Caco-2 (cell line): Measurements from ENCODE around the gene TEX11. TPM values are rescaled to one million over a fixed set of nuclear protein-coding genes. Genes with fewer than 3 reads are reported as not detected.

Experiments used
- BruUV-seq: library from RNA; stranded (reverse); fragments of 400-500 nt; replicated peaks from 2 replicates; lab custom pipeline; 2021; lab: Mats Ljungman, UMichigan
- CTCF ChIA-PET: fragments of 300-600 bp; sonication (Branson Sonifier 250); formaldehyde crosslinking; loops from one replicate; lab custom pipeline; 2022; ENCODE audit warnings: antibody characterized with exemption; lab: Charles Lee
- POLR2A ChIA-PET: fragments of 300-600 bp; sonication (Branson Sonifier 250); formaldehyde crosslinking; loops from one replicate; lab custom pipeline; 2022; ENCODE audit warnings: antibody characterized with exemption; lab: Charles Lee
- DNase-seq, 2 experiments: peaks; one replicate each; pipeline versions ENCODE4 v3.0.0 to v3.0.0-alpha.2; 2020 to 2022
- H3K27me3 ChIP-seq: replicated peaks from 2 replicates; pipeline ENCODE4 v1.6.0; 2011; ENCODE audit warnings: low read length; ENCODE audit not compliant: control insufficient read depth, insufficient read depth
- H3K36me3 ChIP-seq: 2 replicates; pipeline ENCODE4 v1.5.1; 2011; ENCODE audit warnings: low read length; ENCODE audit not compliant: control insufficient read depth, insufficient read depth
- H3K4me1 ChIP-seq: fragments of 250-450 bp; sonication (Bioruptor Pico); 2 replicates; pipeline ENCODE4 v1.5.1; 2020; ENCODE audit warnings: mild to moderate bottlenecking
- H3K4me3 ChIP-seq: 2 replicates; pipeline ENCODE4 v1.5.1; 2011; ENCODE audit warnings: low read depth, mild to moderate bottlenecking, control low read depth, low read length
- H3K9me3 ChIP-seq: fragments of 250-450 bp; sonication (Bioruptor Pico); 2 replicates; pipeline ENCODE4 v1.5.1; 2020; ENCODE audit warnings: mild to moderate bottlenecking, moderate library complexity
- H3K27ac Mint-ChIP-seq: one replicate; pipeline ENCODE4 v1.8.0; 2022; ENCODE audit warnings: mixed read lengths; ENCODE audit not compliant: unreplicated experiment
- H3K27me3 Mint-ChIP-seq: one replicate; pipeline ENCODE4 v1.8.0; 2022; ENCODE audit warnings: mixed read lengths; ENCODE audit not compliant: insufficient read depth, unreplicated experiment
- H3K36me3 Mint-ChIP-seq: one replicate; pipeline ENCODE4 v1.8.0; 2022; ENCODE audit warnings: mild to moderate bottlenecking, mixed read lengths; ENCODE audit not compliant: insufficient read depth, unreplicated experiment
- H3K4me1 Mint-ChIP-seq: one replicate; pipeline ENCODE4 v1.8.0; 2022; ENCODE audit warnings: low read depth, mixed read lengths; ENCODE audit not compliant: unreplicated experiment
- H3K4me3 Mint-ChIP-seq: one replicate; pipeline ENCODE4 v1.8.0; 2022; ENCODE audit warnings: mild to moderate bottlenecking, moderate library complexity, mixed read lengths; ENCODE audit not compliant: unreplicated experiment
- H3K9me3 Mint-ChIP-seq: one replicate; pipeline ENCODE4 v1.8.0; 2022; ENCODE audit warnings: mixed read lengths; ENCODE audit not compliant: unreplicated experiment
- CTCF ChIP-seq, 2 experiments: fragments of 200-600 bp in 1 of 2; IDR thresholded peaks; 1 replicate in 1 of 2; 2 replicates in 1 of 2; pipeline versions ENCODE4 v1.5.1 to v1.8.0; 2011 to 2022; ENCODE audit warnings: antibody characterized with exemption in 1 of 2, control low read depth in 1 of 2, inconsistent platforms in 1 of 2, low read depth in 1 of 2, low read length in 1 of 2, mild to moderate bottlenecking in 1 of 2, moderate library complexity in 1 of 2; ENCODE audit not compliant: insufficient read depth in 1 of 2, severe bottlenecking in 1 of 2, unreplicated experiment in 1 of 2
- intact Hi-C: fragments of 100-400 bp; cut with micrococcal nuclease; formaldehyde crosslinking; loops from one replicate; pipeline ENCODE4 v1.10.0; 2022; ENCODE audit not compliant: unreplicated experiment
- total RNA-seq: library from RNA; stranded (reverse); gene quantifications from 2 replicates; pipeline ENCODE4 v1.2.3, GENCODE V29; 2022

TEX11 gene
- total RNA-seq, 1 experiment from 2014 or later, result 0.23 TPM

- BruUV-seq, result no TSS peak
- ChIA-PET CTCF (interaction anchor here (1.2 to 3.0 kb wide), 2 partner anchors 25 to 75 kb away, joined by 7 to 10 read pairs; no protein-coding TSS in a partner anchor), POLR2A (no interaction called here)
- no peak overlapping the region for H3K4me3 Mint-ChIP-seq
- no peaks in the 10 kb centered on the region for H3K9me3 ChIP-seq
- peaks cover 23% of the 10 kb centered on the region for H3K4me1 ChIP-seq
- H3K27ac Mint-ChIP-seq, result no peak overlapping the region
- peaks cover 8% of the 10 kb centered on the region for H3K4me1 Mint-ChIP-seq
- H3K27me3 Mint-ChIP-seq, result no peaks in the 10 kb centered on the region
- no peaks in the 10 kb centered on the region for H3K9me3 Mint-ChIP-seq
- no peak overlapping the region for H3K4me3 ChIP-seq
- peaks cover 24% of the 10 kb centered on the region for H3K36me3 Mint-ChIP-seq
- H3K36me3 ChIP-seq, result no peaks in the 10 kb centered on the region; the same call in 1 of the 2 replicates
- no peak for TF ChIP-seq CTCF (IDR thresholded peaks at IDR 0.05; ENCODE audit: insufficient read depth in 1 of 2, low read depth in 1 of 2, low read length in 1 of 2, severe bottlenecking in 1 of 2, unreplicated experiment in 1 of 2)
- H3K27me3 ChIP-seq, result no peaks in the 10 kb centered on the region
- DNase-seq, result no peak
- intact Hi-C loops, result loop anchor here (2.0 kb wide), 1 partner anchor 25 kb away; no protein-coding TSS in a partner anchor
These were observed 429.1 kb downstream of the TEX11 start for GRCh38 chrX:70479247-70479921.

Other genes starting within 250 kb of the TEX11 start
- 0.23 TPM in 2 replicates for gene SLC7A3, start 22.4 kb upstream of the TEX11 start, total RNA-seq
- 88.0 and 89.0 TPM in 2 replicates for gene SNX12, start 159.6 kb upstream of the TEX11 start, total RNA-seq
- 13.7 and 17.4 TPM in 2 replicates for gene FOXO4, start 187.1 kb upstream of the TEX11 start, total RNA-seq
- 1.5 TPM in 1 of 2 replicates, not detected in the other for gene CXorf65, start 198.0 kb upstream of the TEX11 start, total RNA-seq
- gene IL2RG, start 202.9 kb upstream of the TEX11 start, total RNA-seq, result 5.1 and 9.6 TPM in 2 replicates
- 44.1 and 55.4 TPM in 2 replicates for gene MED12, start 209.9 kb upstream of the TEX11 start, total RNA-seq
- gene NLGN3, start 236.1 kb upstream of the TEX11 start, total RNA-seq, result 0.61 and 0.67 TPM in 2 replicates